NT2/D1 (cell line): ENCODE results near the gene SMCO4.
"Not testable (repeated sequence)": the region's sequence is repeated elsewhere in the genome, so short reads cannot be mapped to it uniquely, and the experiment has no call there.

Source experiments
- DNase-seq: peaks from one replicate; pipeline ENCODE4 v3.0.0-alpha.2; 2011; ENCODE audit warnings: low read depth, low spot score
- H3K27me3 ChIP-seq: 2 replicates; pipeline ENCODE4 v1.6.0; 2011; ENCODE audit warnings: mild to moderate bottlenecking; ENCODE audit not compliant: insufficient read length, insufficient read depth
- H3K36me3 ChIP-seq: 2 replicates; pipeline ENCODE4 v1.6.1; 2011; ENCODE audit warnings: mild to moderate bottlenecking, low read length, mixed read lengths; ENCODE audit not compliant: insufficient read depth, insufficient read length
- H3K4me1 ChIP-seq: 2 replicates; pipeline ENCODE4 v1.5.1; 2011; ENCODE audit not compliant: insufficient read depth, insufficient read length
- H3K4me3 ChIP-seq: 2 replicates; pipeline ENCODE4 v1.5.1; 2011; ENCODE audit warnings: low read depth; ENCODE audit not compliant: insufficient read length
- H3K9ac ChIP-seq: 2 replicates; pipeline ENCODE4 v1.6.0; 2011; ENCODE audit warnings: low read depth; ENCODE audit not compliant: insufficient read length
- H3K9me3 ChIP-seq: 2 replicates; pipeline ENCODE4 v1.5.1; 2011; ENCODE audit warnings: mild to moderate bottlenecking, low read length; ENCODE audit not compliant: insufficient read depth
- SUZ12 ChIP-seq: IDR thresholded peaks from 2 replicates; pipeline ENCODE4 v1.6.1; 2011; ENCODE audit not compliant: insufficient read length, insufficient read depth; ENCODE audit errors: extremely low read depth
- YY1 ChIP-seq: IDR thresholded peaks from 2 replicates; pipeline ENCODE4 v1.6.1; 2011; ENCODE audit not compliant: insufficient read length, insufficient read depth
- ZNF274 ChIP-seq: IDR thresholded peaks from 2 replicates; pipeline ENCODE4 v1.6.1; 2011; ENCODE audit warnings: mild to moderate bottlenecking, low read depth, low read length

The SMCO4 gene

GRCh38 chr11:93579187-93579751, 36.1 kb upstream of the SMCO4 start:
- Histone ChIP-seq H3K36me3 (no peaks in the 10 kb centered on the region), H3K4me1 (no peaks in the 10 kb centered on the region), H3K9ac (no peak overlapping the region), H3K4me3 (no peak overlapping the region), H3K27me3 (no peaks in the 10 kb centered on the region), H3K9me3 (peaks cover 9% of the 10 kb centered on the region; the same call in 1 of the 2 replicates)
- DNase-seq = no peak
- TF ChIP-seq SUZ12 = no peak
- no peak for TF ChIP-seq YY1
- TF ChIP-seq ZNF274 = no peak

DNA sequence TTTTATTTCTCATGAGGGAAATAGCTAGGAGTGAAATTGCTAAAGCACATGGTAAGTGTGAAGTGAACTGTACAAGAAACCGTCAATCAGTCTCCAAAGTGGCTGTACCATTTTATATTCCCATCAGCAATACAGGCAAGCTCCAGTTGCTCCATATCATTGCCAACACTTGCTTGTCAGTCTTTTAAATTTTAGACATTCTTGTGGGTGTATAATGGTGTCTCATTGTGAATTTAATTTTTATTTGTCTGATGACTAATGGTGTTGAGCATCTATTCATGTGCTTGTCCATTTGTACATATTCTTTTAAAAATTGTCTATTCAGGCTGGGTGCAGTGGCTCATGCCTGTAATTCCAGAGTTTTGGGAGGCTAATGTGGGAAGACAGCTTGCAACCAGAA, 34.1 kb upstream of the SMCO4 start:
- no peaks in the 10 kb centered on the region for H3K4me1 ChIP-seq
- no peak for DNase-seq
- TF ChIP-seq ZNF274 (no peak), SUZ12 (no peak), YY1 (no peak)
- no peak overlapping the region for H3K4me3 ChIP-seq
- no peaks in the 10 kb centered on the region for H3K36me3 ChIP-seq
- peaks cover 9% of the 10 kb centered on the region; the same call in 1 of the 2 replicates for H3K9me3 ChIP-seq
- H3K27me3 ChIP-seq = no peaks in the 10 kb centered on the region
- no peak overlapping the region for H3K9ac ChIP-seq

DNA sequence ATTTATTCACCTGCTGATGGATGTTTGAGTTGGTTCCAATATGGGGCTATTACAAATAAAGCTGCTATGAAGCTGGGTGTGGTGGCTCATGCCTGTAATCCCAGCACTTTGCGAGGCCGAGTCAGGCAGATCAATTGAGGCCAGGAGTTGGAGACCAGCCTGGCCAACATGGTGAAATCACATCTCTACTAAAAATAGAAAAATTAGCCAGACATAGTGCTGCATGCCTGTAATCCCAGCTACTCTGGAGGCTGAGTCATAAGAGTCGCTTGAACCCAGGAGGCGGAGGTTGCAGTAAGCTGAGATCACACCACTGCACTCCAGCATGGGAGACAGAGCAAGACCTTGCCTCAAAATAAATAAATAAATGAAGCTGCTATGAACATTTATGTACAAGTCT, 33.7 kb upstream of the SMCO4 start:
- H3K27me3 ChIP-seq = not testable (repeated sequence)

GRCh38 chr11:93574638-93575220, 31.5 kb upstream of the SMCO4 start:
- Histone ChIP-seq H3K4me3 (no peak overlapping the region), H3K27me3 (no peaks in the 10 kb centered on the region), H3K36me3 (no peaks in the 10 kb centered on the region), H3K4me1 (no peaks in the 10 kb centered on the region), H3K9ac (no peak overlapping the region), H3K9me3 (peaks cover 9% of the 10 kb centered on the region; the same call in 1 of the 2 replicates)
- TF ChIP-seq ZNF274 = no peak
- no peak for TF ChIP-seq SUZ12
- no peak for TF ChIP-seq YY1
- no peak for DNase-seq

More for the DNA sequence above, 33.7 kb upstream of the SMCO4 start:
- not testable (repeated sequence) for H3K9me3 ChIP-seq, H3K4me1 ChIP-seq, H3K4me3 ChIP-seq, DNase-seq, H3K9ac ChIP-seq, H3K36me3 ChIP-seq

- H3K9ac ChIP-seq = no peak overlapping the region
- no peak for DNase-seq
Observed at GRCh38 chr11:93573184-93573583, 30.0 kb upstream of the SMCO4 start.

DNA sequence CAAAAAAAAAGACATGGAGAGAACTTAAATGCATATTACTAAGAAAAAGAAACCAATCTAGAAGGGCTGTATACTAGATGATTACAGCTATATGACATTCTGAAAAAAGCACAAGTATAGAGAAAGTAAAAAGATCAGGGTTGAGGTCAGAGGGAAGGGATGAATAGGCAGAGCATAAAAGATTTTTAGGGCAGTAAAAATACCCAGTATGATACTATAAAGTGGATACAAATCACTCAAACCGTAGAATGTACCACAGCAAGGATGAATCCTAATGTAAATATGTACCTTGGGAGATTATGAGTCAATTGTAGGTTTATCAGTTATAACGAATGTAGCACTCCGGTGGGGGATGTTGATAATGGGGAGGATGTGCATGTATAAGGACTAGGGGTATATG, 29.4 kb upstream of the SMCO4 start:
- H3K4me1 ChIP-seq = no peaks in the 10 kb centered on the region
- no peak overlapping the region for H3K9ac ChIP-seq
- no peak for DNase-seq
- H3K36me3 ChIP-seq = no peaks in the 10 kb centered on the region
- no peak for TF ChIP-seq ZNF274
- TF ChIP-seq YY1 = no peak
- TF ChIP-seq SUZ12 = no peak
- H3K27me3 ChIP-seq = no peaks in the 10 kb centered on the region
- no peaks in the 10 kb centered on the region for H3K9me3 ChIP-seq
- H3K4me3 ChIP-seq = no peak overlapping the region

More at GRCh38 chr11:93573184-93573583, 30.0 kb upstream of the SMCO4 start:
- no peaks in the 10 kb centered on the region for H3K27me3 ChIP-seq
- H3K4me3 ChIP-seq = no peak overlapping the region
- H3K9me3 ChIP-seq = no peaks in the 10 kb centered on the region
- no peak for TF ChIP-seq ZNF274
- no peak for TF ChIP-seq SUZ12
- no peak for TF ChIP-seq YY1
- H3K36me3 ChIP-seq = no peaks in the 10 kb centered on the region
- no peaks in the 10 kb centered on the region for H3K4me1 ChIP-seq

DNA sequence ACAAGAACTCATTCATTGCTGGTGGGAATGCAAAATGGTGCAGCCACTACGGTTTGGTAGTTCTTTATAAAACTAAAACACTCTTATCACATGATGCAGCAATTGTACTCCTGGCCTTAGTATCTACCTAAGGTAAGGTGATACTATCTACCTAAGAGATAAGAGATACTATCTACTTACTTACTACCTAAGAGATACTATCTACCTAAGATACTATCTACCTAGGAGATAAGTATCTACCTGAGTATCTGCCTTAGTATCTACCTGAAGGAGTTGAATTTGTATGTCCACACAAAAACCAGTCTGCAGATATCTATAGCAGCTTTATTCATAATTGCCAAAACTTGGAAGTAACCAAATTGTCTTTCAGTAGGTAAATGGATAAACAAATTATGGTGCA, 29.0 kb upstream of the SMCO4 start:
- TF ChIP-seq ZNF274 (no peak), YY1 (no peak), SUZ12 (no peak)
- Histone ChIP-seq H3K4me3 (no peak overlapping the region), H3K36me3 (no peaks in the 10 kb centered on the region), H3K4me1 (no peaks in the 10 kb centered on the region), H3K27me3 (no peaks in the 10 kb centered on the region), H3K9ac (no peak overlapping the region), H3K9me3 (no peaks in the 10 kb centered on the region)
- DNase-seq = no peak
